ENCODE results near the gene VPS29. TPM values are rescaled to one million over a fixed set of nuclear protein-coding genes. Genes with fewer than 3 reads are reported as not detected.
"Not testable (repeated sequence)": the region's sequence is repeated elsewhere in the genome, so short reads cannot be mapped to it uniquely, and the experiment has no call there.

VPS29 gene
- total RNA-seq, 2 donors from 2014 or later: 39.2 to 62.0 TPM

- no peak overlapping the region for H3K4me3 ChIP-seq
- peaks cover 12% of the 10 kb centered on the region for H3K4me1 ChIP-seq
- ATAC-seq: no peak
- WGBS, 2 donors: 32 to 41% methylated on average over 2 of the region's 2 CpGs
- peaks cover 0 to 2% of the 10 kb centered on the region in 2 donors for H3K36me3 ChIP-seq (replicated peaks in 1 of 2; ENCODE audit: insufficient read depth in 1 of 2, low read depth in 2 of 2)
- H3K27me3 ChIP-seq: no peaks in the 10 kb centered on the region
- intact Hi-C loops (cut with DNase I): no loop called here
- no peak for TF ChIP-seq POLR2A (IDR thresholded peaks at IDR 0.05)
- no peak for TF ChIP-seq CTCF (IDR thresholded peaks at IDR 0.05)
- DNase-seq: no peak
- H3K27ac ChIP-seq: no peak overlapping the region
- H3K9me3 ChIP-seq: no peaks in the 10 kb centered on the region
Observed at GRCh38 chr12:110531741-110532333, 29.9 kb upstream of the VPS29 start.

GRCh38 chr12:110530511-110530910 lies 28.6 kb upstream of the VPS29 start:
- DNase-seq (no peak), ATAC-seq (no peak)
- H3K4me3 ChIP-seq: no peak overlapping the region
- H3K4me1 ChIP-seq: peaks cover 12% of the 10 kb centered on the region
- no peak for TF ChIP-seq POLR2A (IDR thresholded peaks at IDR 0.05)
- no peak for TF ChIP-seq CTCF (IDR thresholded peaks at IDR 0.05)
- intact Hi-C loops (cut with DNase I): no loop called here
- H3K27me3 ChIP-seq: no peaks in the 10 kb centered on the region
- H3K9me3 ChIP-seq: no peaks in the 10 kb centered on the region
- 73 to 100% methylated on average over 2 of the region's 2 CpGs for WGBS, 2 donors
- H3K27ac ChIP-seq: no peak overlapping the region
- H3K36me3 ChIP-seq (replicated peaks in 1 of 2; ENCODE audit: insufficient read depth in 1 of 2, low read depth in 2 of 2): no peaks in the 10 kb centered on the region

GRCh38 chr12:110528277-110528839 lies 26.4 kb upstream of the VPS29 start:
- no peak for ATAC-seq
- Histone ChIP-seq H3K4me3 (no peak overlapping the region), H3K9me3 (no peaks in the 10 kb centered on the region), H3K36me3 (replicated peaks in 1 of 2; ENCODE audit: insufficient read depth in 1 of 2, low read depth in 2 of 2) (no peaks in the 10 kb centered on the region), H3K27me3 (no peaks in the 10 kb centered on the region), H3K27ac (no peak overlapping the region), H3K4me1 (peaks cover 7% of the 10 kb centered on the region)
- 91 to 97% methylated on average over 6 of the region's 6 CpGs for WGBS, 2 donors
- intact Hi-C loops (cut with DNase I): no loop called here
- no peak for DNase-seq
- no peak for TF ChIP-seq CTCF (IDR thresholded peaks at IDR 0.05)

GRCh38 chr12:110520876-110521712 lies 19.2 kb upstream of the VPS29 start:
- not testable (repeated sequence) for DNase-seq; H3K9me3 ChIP-seq; H3K27me3 ChIP-seq; H3K4me1 ChIP-seq; ATAC-seq; H3K36me3 ChIP-seq (replicated peaks in 1 of 2; ENCODE audit: insufficient read depth in 1 of 2, low read depth in 2 of 2); H3K4me3 ChIP-seq; H3K27ac ChIP-seq
- WGBS, 2 donors: 85 to 88% methylated on average over 11 of the region's 11 CpGs
- intact Hi-C loops (cut with DNase I): loop anchor here (5.0 kb wide), 1 partner anchor 76 kb away; no protein-coding TSS in a partner anchor

- H3K4me3 ChIP-seq; H3K36me3 ChIP-seq (replicated peaks in 1 of 2; ENCODE audit: insufficient read depth in 1 of 2, low read depth in 2 of 2); DNase-seq; H3K4me1 ChIP-seq; ATAC-seq; H3K27me3 ChIP-seq; intact Hi-C loops (cut with DNase I); H3K9me3 ChIP-seq; H3K27ac ChIP-seq: not testable (repeated sequence)
- WGBS, 2 donors: 84 to 89% methylated on average over 8 of the region's 8 CpGs
Observed at GRCh38 chr12:110518014-110518413, 16.1 kb upstream of the VPS29 start.
